ENCODE data around the gene PSIP1.
"Not testable (repeated sequence)": the region's sequence is repeated elsewhere in the genome, so short reads cannot be mapped to it uniquely, and the experiment has no call there.

DNA sequence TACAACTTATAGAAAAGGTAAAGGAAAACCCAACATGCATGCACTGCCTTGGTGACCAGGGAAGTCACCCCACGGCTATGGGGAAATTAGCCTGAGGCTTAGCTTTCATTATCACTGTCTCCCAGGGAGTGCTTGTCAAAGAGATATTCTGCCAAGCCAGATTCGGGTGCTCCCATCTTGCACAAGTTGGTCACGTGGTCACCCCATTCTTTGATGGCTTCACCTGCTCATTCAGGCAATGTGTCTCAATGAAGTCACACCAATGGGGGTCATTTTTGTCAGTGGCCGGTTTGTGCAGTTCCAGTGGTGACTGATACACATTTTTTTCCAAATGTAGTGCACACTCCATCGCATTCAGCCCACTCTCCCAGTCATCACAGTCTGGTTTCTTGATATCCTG, 16.3 kb upstream of the PSIP1 start:
- TF ChIP-seq, protein P1, sequence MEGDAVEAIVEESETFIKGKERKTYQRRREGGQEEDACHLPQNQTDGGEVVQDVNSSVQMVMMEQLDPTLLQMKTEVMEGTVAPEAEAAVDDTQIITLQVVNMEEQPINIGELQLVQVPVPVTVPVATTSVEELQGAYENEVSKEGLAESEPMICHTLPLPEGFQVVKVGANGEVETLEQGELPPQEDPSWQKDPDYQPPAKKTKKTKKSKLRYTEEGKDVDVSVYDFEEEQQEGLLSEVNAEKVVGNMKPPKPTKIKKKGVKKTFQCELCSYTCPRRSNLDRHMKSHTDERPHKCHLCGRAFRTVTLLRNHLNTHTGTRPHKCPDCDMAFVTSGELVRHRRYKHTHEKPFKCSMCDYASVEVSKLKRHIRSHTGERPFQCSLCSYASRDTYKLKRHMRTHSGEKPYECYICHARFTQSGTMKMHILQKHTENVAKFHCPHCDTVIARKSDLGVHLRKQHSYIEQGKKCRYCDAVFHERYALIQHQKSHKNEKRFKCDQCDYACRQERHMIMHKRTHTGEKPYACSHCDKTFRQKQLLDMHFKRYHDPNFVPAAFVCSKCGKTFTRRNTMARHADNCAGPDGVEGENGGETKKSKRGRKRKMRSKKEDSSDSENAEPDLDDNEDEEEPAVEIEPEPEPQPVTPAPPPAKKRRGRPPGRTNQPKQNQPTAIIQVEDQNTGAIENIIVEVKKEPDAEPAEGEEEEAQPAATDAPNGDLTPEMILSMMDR (IDR thresholded peaks at IDR 0.05; ENCODE audit: low read depth, low read length, poor library complexity, severe bottlenecking): not testable (repeated sequence)
- TF ChIP-seq EZH2phosphoT487 (IDR thresholded peaks at IDR 0.05; ENCODE audit: borderline replicate concordance, low read length): not testable (repeated sequence)
